Neural progenitor cell (in vitro differentiated cells): ENCODE measurements around the gene PRKCE.

Source experiments
- EZH2 ChIP-seq: fragments of 200-600 bp; sonication (generic); IDR thresholded peaks from 2 replicates; pipeline ENCODE4 v1.6.1; 2017; ENCODE audit warnings: antibody characterized with exemption, mild to moderate bottlenecking, moderate library complexity
- TF ChIP-seq, protein P1 (sequence below): fragments of 200-600 bp; sonication (generic); IDR thresholded peaks from 2 replicates; pipeline ENCODE4 v1.5.1; 2017; ENCODE audit warnings: antibody characterized with exemption, mild to moderate bottlenecking

DNA sequence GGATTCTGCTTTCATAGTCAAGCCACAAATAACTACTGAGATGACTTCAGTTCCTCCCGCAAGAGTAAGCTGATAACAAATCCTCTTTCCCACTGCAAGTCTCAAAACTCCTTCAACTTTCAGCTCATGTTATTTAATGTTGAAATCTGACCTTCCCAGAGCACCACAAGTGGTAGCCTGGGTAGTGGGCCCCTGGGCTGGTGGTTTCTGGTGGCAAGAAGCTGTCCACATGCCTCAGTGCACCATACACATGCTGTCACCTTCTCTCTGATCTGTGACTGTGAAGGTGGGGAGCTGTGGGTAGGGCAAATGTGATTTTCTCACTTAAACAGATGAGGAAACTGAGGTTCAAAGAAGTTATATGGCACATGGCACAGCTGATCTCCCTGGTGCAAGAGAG is 399.6 kb downstream of the PRKCE start:
- TF ChIP-seq, protein P1, sequence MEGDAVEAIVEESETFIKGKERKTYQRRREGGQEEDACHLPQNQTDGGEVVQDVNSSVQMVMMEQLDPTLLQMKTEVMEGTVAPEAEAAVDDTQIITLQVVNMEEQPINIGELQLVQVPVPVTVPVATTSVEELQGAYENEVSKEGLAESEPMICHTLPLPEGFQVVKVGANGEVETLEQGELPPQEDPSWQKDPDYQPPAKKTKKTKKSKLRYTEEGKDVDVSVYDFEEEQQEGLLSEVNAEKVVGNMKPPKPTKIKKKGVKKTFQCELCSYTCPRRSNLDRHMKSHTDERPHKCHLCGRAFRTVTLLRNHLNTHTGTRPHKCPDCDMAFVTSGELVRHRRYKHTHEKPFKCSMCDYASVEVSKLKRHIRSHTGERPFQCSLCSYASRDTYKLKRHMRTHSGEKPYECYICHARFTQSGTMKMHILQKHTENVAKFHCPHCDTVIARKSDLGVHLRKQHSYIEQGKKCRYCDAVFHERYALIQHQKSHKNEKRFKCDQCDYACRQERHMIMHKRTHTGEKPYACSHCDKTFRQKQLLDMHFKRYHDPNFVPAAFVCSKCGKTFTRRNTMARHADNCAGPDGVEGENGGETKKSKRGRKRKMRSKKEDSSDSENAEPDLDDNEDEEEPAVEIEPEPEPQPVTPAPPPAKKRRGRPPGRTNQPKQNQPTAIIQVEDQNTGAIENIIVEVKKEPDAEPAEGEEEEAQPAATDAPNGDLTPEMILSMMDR = no peak
- TF ChIP-seq EZH2 = no peak
